PC-9 (cell line): ENCODE data around the gene AOC3.

Source experiments
- EZH2 ChIP-seq: fragments of 200-600 bp; sonication (generic); IDR thresholded peaks from 2 replicates; pipeline ENCODE4 v1.8.0; 2017; ENCODE audit warnings: antibody characterized with exemption, low read depth
- TF ChIP-seq, protein P1 (sequence below): fragments of 200-600 bp; sonication (generic); conservative IDR thresholded peaks from 2 replicates; pipeline ENCODE4 v1.6.1; 2017; ENCODE audit warnings: mixed run types, antibody characterized with exemption, mild to moderate bottlenecking, moderate library complexity

DNA sequence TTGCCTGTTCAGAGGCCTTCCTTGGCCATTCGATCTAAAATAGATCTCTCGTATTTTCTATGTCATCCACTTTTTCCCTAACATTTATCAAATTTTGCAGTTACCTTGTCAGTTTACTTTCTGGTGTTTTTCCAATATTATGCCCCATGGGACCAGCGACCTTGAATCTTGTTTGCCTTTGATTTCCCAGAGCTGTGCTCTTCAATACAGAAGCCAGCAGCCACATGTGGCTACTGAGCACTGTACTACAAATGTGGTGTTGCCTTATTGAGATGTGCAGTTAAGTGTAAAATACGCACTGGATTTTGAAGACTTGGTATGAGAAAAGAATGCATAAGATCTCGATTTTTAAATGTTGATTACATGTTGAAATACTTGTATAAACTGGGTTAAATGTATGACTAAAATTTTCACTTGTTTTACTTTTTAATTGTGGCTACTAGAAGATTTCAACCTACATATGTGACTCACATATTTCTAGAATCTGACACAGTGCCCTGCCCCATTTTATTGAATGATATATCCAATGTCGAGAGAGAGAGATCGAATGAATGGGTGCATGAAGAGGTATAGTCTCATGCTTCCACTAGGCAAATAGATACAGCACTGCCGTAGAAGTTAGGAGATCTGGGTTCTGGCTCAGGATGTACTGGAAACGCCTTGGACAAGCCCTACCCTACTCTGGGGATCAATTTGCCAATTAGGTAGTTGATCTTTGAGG lies 18.6 kb upstream of the AOC3 start:
- TF ChIP-seq, protein P1, sequence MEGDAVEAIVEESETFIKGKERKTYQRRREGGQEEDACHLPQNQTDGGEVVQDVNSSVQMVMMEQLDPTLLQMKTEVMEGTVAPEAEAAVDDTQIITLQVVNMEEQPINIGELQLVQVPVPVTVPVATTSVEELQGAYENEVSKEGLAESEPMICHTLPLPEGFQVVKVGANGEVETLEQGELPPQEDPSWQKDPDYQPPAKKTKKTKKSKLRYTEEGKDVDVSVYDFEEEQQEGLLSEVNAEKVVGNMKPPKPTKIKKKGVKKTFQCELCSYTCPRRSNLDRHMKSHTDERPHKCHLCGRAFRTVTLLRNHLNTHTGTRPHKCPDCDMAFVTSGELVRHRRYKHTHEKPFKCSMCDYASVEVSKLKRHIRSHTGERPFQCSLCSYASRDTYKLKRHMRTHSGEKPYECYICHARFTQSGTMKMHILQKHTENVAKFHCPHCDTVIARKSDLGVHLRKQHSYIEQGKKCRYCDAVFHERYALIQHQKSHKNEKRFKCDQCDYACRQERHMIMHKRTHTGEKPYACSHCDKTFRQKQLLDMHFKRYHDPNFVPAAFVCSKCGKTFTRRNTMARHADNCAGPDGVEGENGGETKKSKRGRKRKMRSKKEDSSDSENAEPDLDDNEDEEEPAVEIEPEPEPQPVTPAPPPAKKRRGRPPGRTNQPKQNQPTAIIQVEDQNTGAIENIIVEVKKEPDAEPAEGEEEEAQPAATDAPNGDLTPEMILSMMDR: no peak
- TF ChIP-seq EZH2: no peak
